Femur (tissue), 1 donor: Measurements from ENCODE around the gene DPM1.
A peak's percentile ranks its signal among the peaks of the same experiment; 100 is the strongest.

Experiments
- DNase-seq: peaks from one replicate; pipeline ENCODE4 v3.0.0-alpha.2; 2017

Gene DPM1

DNA sequence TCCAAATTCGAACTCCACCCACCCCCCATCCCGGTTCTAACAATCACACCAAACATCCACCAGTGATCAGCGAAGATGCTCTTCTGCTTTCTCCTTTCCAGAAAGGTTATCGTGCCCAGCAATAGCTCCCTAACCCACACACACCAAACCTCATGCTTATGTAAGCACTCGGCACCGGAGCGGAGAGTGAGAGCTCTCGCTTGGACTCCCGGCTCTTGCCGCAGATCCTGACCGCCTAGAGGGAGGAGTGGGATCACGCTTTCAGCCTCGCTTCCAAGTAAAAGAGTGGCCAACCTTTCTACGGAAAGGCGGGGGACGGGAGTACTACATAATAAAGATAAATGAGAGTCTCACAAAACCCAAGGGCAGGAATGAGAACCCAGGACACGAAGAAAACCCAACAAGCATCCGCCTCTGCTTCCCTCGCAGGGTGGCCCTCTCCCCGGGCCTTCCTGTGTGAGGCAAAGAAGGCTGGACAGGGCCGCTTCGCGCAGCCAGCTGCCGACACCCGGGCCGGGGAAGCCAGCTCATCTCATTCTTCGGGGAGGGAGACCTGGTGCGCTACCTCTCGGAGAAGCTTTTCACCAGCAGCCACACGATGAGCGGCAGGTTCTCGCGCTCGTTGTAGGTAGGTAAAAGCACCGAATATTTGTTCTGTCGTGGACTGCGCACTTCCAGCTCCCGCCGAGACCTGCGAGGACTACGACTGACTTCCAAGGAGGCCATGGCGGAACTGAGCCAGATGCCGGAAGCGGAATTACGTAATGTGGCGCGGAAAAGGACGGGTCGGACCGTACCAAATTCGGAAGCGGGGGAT is at the start of gene DPM1:
DPM1 (minus strand) TSS at position 735 of the 817 bp plus-strand sequence; CDS start at position 726, 9 bp downstream.
- DNase-seq, result peak; percentile 94

DNA sequence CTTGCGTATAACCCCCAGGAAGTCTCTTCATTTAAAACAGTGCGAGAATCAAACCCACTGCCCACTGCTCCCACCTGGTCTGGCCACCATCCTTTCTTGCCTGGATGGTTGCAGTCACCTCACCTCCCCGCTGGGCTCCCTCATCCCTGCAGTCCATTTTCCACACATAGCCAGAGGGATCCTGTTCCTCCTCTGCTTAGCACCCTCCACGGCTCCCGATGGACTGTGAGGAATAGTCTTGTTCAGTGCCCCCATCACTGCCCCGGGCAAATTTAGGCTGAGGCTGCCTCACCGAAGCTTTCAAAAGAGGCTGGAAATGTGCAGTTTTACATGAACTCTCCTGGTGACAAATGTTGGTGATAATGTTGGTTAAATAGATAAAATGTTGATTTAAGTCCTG is 46.9 kb upstream of the DPM1 start:
- DNase-seq, result no peak

DNA sequence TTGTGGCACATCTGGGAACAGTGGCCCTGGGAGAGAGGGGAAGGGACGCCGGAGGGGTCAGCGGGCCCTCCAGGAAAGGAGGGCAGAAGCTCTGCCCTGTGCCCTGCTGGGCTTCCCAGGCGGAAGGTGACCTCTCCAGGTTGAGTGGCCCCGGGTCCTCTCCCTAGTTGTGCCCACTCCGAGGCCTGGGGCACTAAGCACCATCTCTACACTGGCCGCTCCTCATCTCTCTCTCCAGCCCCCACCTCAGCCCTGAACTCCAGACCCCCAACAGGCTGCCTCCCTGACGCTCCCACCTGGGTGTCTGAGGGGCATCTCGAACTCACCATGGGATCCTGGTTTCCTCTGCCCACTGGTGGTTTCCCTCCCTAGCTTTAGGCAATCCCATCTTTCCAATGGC is 46.4 kb upstream of the DPM1 start:
- DNase-seq, result no peak

DNA sequence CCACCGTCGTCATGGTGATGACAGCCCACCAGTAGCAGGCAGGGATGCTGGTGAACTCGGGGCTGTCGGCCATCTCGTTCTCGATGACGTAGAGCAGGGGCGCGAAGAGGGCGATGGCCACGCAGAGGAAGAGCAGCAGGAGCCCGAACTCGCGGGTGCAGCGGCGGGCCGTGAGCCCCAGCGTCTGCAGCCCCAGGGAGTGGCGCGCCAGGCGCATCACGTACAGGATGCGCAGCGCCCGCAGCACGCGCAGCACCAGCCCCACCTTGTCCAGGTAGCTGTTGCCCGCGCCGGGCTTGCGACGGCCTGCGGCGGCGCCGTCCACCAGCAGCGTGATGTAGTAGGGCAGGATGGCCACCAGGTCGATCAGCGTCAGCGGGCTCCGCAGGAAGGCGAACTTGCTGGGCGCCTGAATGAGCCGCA is 46.0 kb upstream of the DPM1 start:
- no peak for DNase-seq

GRCh38 chr20:51003753-51004152 is 45.4 kb upstream of the DPM1 start:
- no peak for DNase-seq

GRCh38 chr20:51002633-51003032 is 44.3 kb upstream of the DPM1 start:
- no peak for DNase-seq

GRCh38 chr20:51001430-51002265 is 43.3 kb upstream of the DPM1 start:
- no peak for DNase-seq

GRCh38 chr20:50999355-50999754 is 41.0 kb upstream of the DPM1 start:
- no peak for DNase-seq

DNA sequence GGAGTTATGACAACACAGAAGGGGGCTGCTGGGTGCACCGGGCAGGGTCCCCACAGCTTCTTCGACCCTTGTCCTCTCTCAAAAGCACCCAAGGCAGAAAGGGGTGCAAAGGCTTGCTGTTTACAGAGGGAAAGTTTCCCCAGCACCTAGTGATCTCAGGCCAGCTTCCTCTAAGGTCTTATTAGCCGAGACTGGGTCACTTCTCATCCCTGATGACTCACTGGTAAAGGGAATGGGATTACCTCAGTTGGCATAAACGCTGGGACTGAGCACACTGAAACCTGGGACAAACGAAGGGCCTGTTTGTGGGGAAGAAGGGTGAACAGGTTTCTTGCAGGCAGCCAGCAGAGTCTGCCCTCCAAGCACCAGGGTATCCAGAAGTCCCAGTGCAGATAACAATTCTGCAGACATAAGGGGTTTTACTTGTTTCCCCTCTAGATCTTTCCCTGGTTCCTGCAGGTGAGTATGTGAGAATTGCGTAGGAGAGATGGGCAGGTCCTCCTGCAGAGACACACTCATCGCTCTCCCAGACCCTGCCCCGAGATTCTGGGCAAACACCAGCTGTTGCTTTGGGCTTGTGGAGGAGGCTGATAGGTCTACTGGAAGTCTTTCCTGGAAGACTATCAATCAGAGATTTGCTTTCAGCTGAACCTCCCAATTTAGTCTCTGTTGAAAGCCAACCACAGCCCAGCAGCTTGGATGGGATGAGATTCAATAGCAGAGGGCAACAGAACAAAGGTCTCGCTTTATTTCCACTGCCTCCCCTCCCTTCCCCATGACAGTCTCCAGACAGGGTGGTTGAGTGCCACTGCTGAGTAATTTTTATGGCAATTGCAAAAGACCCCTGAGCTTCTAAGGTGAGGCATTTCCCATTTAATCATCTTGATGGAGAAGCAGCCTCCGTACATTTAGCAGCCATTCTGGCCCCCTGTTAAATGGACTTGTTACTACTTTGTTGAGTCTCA is 38.9 kb upstream of the DPM1 start:
- DNase-seq, result no peak

- DNase-seq, result no peak
Measured at GRCh38 chr20:50995506-50995905, 37.2 kb upstream of the DPM1 start.

DNA sequence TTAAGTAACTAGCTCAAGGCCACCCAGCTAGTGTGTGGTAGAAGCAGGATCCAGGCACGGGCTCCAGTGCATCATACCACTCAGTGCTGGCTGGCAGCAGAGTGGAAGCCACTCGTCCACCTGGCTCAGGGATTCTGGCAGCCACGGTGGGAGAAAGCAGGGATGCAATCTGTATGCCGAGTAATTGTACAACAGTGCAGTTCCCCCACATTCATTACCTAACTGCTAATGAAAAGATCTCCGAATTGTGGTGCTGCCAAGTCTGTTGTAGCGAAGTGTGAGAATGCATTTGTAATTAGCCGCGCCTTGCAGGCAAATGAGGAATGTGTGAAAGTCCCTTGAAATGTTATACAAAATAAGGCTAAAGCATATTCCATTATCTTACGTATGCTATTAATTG is 35.5 kb upstream of the DPM1 start:
- DNase-seq, result no peak

DNA sequence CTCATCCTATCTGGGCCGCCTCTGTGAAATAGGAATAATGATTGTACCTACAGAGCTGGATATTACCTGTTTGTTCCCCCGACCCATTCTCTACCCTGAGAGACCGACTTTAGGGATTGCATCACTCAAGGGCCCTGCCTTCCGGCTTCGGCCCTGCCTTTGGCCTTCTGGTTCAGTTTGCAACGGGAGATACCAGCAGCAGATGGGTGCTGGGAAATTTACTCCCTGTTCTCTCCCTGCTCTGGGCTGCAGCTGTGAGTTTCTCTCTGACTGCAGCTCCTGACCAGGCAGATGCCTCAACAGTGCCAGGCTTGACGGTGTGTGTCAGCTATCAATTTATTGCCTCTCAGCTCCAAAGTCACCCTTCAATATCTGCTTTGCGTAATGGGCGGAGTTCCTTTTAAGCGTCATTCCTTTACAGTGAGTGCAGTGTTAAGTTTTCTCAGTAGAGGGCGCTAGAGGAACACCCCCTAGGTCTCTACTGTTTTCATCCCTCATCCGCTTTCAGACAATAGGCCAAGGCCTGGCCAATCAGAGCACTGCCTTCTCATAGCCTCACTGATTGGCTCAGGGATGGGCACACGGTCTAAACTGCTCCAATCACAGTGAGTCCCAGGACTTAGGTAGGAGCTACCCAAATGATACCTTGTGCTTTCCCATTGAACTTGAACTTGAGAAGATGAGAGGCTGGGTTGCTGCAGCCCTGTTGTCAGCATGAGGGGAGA is 34.6 kb upstream of the DPM1 start:
- DNase-seq, result no peak

- no peak for DNase-seq
Measured at GRCh38 chr20:50992336-50992732, 34.0 kb upstream of the DPM1 start.

DNA sequence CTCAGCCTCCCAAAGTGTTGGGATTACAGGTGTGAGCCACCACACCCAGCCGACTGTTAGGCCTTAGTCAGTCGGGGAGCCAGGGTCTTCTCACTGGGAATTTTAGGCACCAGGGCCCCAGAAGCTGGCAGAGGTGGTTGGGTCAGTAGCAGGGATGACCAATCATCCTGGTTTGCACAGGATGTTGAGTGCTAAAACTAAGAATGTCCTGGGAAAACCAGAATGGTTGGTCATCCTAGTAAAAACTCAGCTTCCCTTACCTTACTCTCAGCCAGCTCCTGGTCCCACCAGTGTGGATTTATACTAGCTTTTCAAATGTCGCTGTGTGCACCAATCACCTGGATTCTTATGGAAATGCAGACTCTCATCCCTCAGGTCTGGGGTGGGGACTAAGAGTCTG is 32.7 kb upstream of the DPM1 start:
- no peak for DNase-seq

GRCh38 chr20:50987493-50988210 is 29.3 kb upstream of the DPM1 start:
- DNase-seq, result peak; percentile 83

DNA sequence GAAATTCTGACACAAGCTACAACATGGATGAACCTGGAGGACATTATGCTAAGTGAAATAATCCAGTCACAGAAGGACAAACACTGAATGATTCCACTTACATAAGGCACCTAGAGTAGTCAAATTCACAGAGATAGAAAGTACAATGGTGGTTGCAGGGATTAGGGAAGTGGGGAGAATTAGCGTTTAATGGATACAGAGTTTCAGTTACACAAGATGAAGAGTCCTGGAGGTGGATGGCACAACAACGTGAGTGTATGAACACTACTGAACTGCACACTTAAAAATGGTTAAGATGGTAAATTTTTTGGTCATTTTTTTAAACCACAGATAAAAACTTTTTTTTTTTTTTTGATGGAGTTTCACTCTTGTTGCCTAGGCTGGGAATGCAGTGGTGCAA is 25.0 kb upstream of the DPM1 start:
- DNase-seq, result no peak

- peak; percentile 50 for DNase-seq
Measured at GRCh38 chr20:50982363-50982762, 24.0 kb upstream of the DPM1 start.

DNA sequence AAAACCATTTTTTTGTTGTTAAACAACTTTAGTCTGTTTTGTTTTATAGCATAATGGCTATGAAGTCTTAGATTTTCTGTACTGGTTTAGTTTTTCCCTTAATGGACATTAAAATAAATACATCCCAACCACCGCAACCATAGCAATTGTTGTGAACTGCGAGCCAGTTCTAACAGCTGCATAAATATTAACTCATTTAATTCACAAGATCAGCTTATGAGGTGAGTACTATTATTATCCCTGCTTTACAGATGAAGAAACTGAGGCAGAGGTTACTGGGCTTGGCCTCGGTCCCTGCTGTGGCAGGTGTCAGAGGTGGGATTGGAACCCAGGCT is 23.3 kb upstream of the DPM1 start:
- DNase-seq, result no peak

GRCh38 chr20:50980851-50981713 is 22.8 kb upstream of the DPM1 start:
- DNase-seq, result peak; percentile 63

- no peak for DNase-seq
Measured at GRCh38 chr20:50980071-50980681, 21.8 kb upstream of the DPM1 start.
